Liver (tissue), 9 donors: ENCODE results near the gene BORCS5. TPM values are rescaled to one million over a fixed set of nuclear protein-coding genes. Genes with fewer than 3 reads are reported as not detected.

Source experiments
- DNase-seq: peaks from one replicate; pipeline ENCODE4 v3.0.0-alpha.2; 2017; ENCODE audit warnings: low spot score
- H3K27ac ChIP-seq, 2 donors: one replicate each; pipeline ENCODE4 v1.7.0; 2013; ENCODE audit warnings: inconsistent platforms in 2 of 2, low read length in 2 of 2, control low read depth in 1 of 2, low read depth in 1 of 2, mild to moderate bottlenecking in 1 of 2
- H3K27me3 ChIP-seq, 4 donors: one replicate each; pipeline versions ENCODE4 v1.6.1 to v1.7.0; 2013; ENCODE audit warnings: low read length in 3 of 4, inconsistent platforms in 1 of 4, mild to moderate bottlenecking in 1 of 4, moderate library complexity in 1 of 4; ENCODE audit not compliant: control insufficient read depth in 4 of 4, insufficient read depth in 4 of 4
- H3K36me3 ChIP-seq, 4 donors: one replicate each; pipeline versions ENCODE4 v1.6.1 to v1.7.0; 2013; ENCODE audit warnings: low read length in 3 of 4, mild to moderate bottlenecking in 3 of 4, low read depth in 1 of 4, moderate library complexity in 1 of 4; ENCODE audit not compliant: control insufficient read depth in 4 of 4, insufficient read depth in 3 of 4
- H3K4me1 ChIP-seq, 4 donors: one replicate each; pipeline versions ENCODE4 v1.6.1 to v1.7.0; 2013; ENCODE audit warnings: low read length in 3 of 4, mild to moderate bottlenecking in 3 of 4, moderate library complexity in 1 of 4; ENCODE audit not compliant: control insufficient read depth in 4 of 4, insufficient read depth in 4 of 4
- H3K4me3 ChIP-seq, 3 donors: one replicate each; pipeline versions ENCODE4 v1.6.1 to v1.7.0; 2013; ENCODE audit warnings: low read length in 3 of 3, control low read depth in 1 of 3, low read depth in 1 of 3, mild to moderate bottlenecking in 1 of 3
- H3K9ac ChIP-seq, 2 donors: one replicate each; pipeline ENCODE4 v1.7.0; 2013; ENCODE audit warnings: low read length in 2 of 2, mild to moderate bottlenecking in 2 of 2, moderate library complexity in 2 of 2, control low read depth in 1 of 2, low read depth in 1 of 2
- H3K9me3 ChIP-seq, 4 donors: one replicate each; pipeline versions ENCODE4 v1.6.1 to v1.7.0; 2013; ENCODE audit warnings: low read length in 3 of 4; ENCODE audit not compliant: control insufficient read depth in 4 of 4
- CTCF ChIP-seq: fragments of 150-350 bp; IDR thresholded peaks from 2 replicates; pipeline ENCODE4 v1.5.1; 2017; ENCODE audit warnings: improper control_type of control experiment, low read depth, low read length; ENCODE audit not compliant: missing input control
- EGR1 ChIP-seq, 2 donors: IDR thresholded peaks; 2 replicates each; pipeline ENCODE4 v1.6.1; 2016 to 2018; ENCODE audit warnings: antibody characterized with exemption in 2 of 2, low read depth in 2 of 2
- FOXA2 ChIP-seq: IDR thresholded peaks from 2 replicates; pipeline ENCODE4 v1.6.1; 2016; ENCODE audit warnings: antibody characterized with exemption
- GABPA ChIP-seq, 2 donors: IDR thresholded peaks in 1 of 2; conservative IDR thresholded peaks in 1 of 2; 2 replicates each; pipeline ENCODE4 v1.6.1; 2016; ENCODE audit warnings: antibody characterized with exemption in 2 of 2, mild to moderate bottlenecking in 1 of 2, moderate library complexity in 1 of 2
- HNF4G ChIP-seq: IDR thresholded peaks from 2 replicates; pipeline ENCODE4 v1.6.1; 2016; ENCODE audit warnings: antibody characterized with exemption
- JUND ChIP-seq, 2 donors: IDR thresholded peaks; 2 replicates each; pipeline ENCODE4 v1.6.1; 2016; ENCODE audit warnings: antibody characterized with exemption in 2 of 2
- MAX ChIP-seq: IDR thresholded peaks from 2 replicates; pipeline ENCODE4 v1.6.1; 2016; ENCODE audit warnings: antibody characterized with exemption
- NR2F2 ChIP-seq: IDR thresholded peaks from 2 replicates; pipeline ENCODE4 v1.6.1; 2016; ENCODE audit warnings: antibody characterized with exemption
- RXRA ChIP-seq, 2 donors: IDR thresholded peaks; 2 replicates each; pipeline ENCODE4 v1.6.1; 2017 to 2018; ENCODE audit warnings: antibody characterized with exemption in 2 of 2, mild to moderate bottlenecking in 1 of 2
- SP1 ChIP-seq: IDR thresholded peaks from 2 replicates; pipeline ENCODE4 v1.6.1; 2018; ENCODE audit warnings: antibody characterized with exemption, mild to moderate bottlenecking
- TAF1 ChIP-seq: conservative IDR thresholded peaks from 2 replicates; pipeline ENCODE4 v1.6.1; 2016; ENCODE audit warnings: antibody characterized with exemption, mild to moderate bottlenecking
- YY1 ChIP-seq: IDR thresholded peaks from 2 replicates; pipeline ENCODE4 v1.6.1; 2016; ENCODE audit warnings: antibody characterized with exemption, mild to moderate bottlenecking
- ZBTB33 ChIP-seq: IDR thresholded peaks from 2 replicates; pipeline ENCODE4 v1.6.1; 2016; ENCODE audit warnings: antibody characterized with exemption
- WGBS: extraction: QIAGEN DNeasy Blood & Tissue Kit; methylation state at CpG from one replicate; pipeline ENCODE4 v1.1.7; 2013; 5-methylcytosine and 5-hydroxymethylcytosine counted together
- polyA plus RNA-seq, 2 donors: library from polyadenylated mRNA; stranded (reverse) in 1 of 2; unstranded in 1 of 2; fragments of 200-250 nt in 1 of 2; fragments of >200 nt in 1 of 2; fragmentation: Nextera tagmentation in 1 of 2; extraction: Ambion mirVana in 1 of 2; gene quantifications; one replicate each; pipeline versions ENCODE4 v1.2.1 to v1.2.3, GENCODE V29; 2013 to 2015
- total RNA-seq, 2 donors: library from RNA; depleted of rRNA; stranded (reverse); fragments of >200 nt; gene quantifications; one replicate each; pipeline ENCODE4 v1.2.3, GENCODE V29; 2014
- TF ChIP-seq, protein P1 (sequence below): IDR thresholded peaks from 2 replicates; pipeline ENCODE4 v1.6.1; 2016; ENCODE audit warnings: antibody characterized with exemption, mild to moderate bottlenecking
- TF ChIP-seq, protein P2 (sequence below): IDR thresholded peaks from 2 replicates; pipeline ENCODE4 v1.6.1; 2016; ENCODE audit warnings: antibody characterized with exemption
- donor health status: healthy.
- donor health status: healthy.
- donor health status: healthy.
- donor health status: healthy.
- donor health status: healthy.

Gene BORCS5
- total and polyA plus RNA-seq, 4 donors, result 4.5 to 11.4 (median 8.1) TPM

DNA sequence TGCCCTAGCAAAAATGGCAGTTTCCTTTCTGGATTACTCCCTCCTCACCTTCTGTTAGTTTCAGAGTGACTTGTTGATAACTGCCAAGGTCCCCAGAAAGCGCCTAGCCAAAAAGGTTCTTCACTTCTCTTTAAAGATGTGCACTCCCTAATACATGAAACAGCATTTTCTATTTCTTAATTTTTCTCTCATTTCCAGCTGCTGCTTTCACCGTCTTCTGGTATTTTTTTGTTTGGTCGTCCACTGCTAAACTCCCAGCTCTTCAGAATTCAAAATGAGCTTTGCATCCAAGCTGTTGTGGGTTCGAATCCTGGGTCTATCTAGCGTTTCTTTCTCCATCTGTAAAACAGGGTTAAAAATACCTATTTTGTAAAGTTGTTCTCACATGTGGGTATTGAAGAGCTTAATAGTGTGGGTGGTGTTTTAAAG, 397 bp upstream of the BORCS5 start:
- peaks cover 0 to 19% (median 4%) of the 10 kb centered on the region in 4 donors for H3K4me1 ChIP-seq
- no peaks in the 10 kb centered on the region for H3K36me3 ChIP-seq
- TF ChIP-seq, protein P1, sequence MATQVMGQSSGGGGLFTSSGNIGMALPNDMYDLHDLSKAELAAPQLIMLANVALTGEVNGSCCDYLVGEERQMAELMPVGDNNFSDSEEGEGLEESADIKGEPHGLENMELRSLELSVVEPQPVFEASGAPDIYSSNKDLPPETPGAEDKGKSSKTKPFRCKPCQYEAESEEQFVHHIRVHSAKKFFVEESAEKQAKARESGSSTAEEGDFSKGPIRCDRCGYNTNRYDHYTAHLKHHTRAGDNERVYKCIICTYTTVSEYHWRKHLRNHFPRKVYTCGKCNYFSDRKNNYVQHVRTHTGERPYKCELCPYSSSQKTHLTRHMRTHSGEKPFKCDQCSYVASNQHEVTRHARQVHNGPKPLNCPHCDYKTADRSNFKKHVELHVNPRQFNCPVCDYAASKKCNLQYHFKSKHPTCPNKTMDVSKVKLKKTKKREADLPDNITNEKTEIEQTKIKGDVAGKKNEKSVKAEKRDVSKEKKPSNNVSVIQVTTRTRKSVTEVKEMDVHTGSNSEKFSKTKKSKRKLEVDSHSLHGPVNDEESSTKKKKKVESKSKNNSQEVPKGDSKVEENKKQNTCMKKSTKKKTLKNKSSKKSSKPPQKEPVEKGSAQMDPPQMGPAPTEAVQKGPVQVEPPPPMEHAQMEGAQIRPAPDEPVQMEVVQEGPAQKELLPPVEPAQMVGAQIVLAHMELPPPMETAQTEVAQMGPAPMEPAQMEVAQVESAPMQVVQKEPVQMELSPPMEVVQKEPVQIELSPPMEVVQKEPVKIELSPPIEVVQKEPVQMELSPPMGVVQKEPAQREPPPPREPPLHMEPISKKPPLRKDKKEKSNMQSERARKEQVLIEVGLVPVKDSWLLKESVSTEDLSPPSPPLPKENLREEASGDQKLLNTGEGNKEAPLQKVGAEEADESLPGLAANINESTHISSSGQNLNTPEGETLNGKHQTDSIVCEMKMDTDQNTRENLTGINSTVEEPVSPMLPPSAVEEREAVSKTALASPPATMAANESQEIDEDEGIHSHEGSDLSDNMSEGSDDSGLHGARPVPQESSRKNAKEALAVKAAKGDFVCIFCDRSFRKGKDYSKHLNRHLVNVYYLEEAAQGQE, result no peak
- TF ChIP-seq TAF1 (no peak), NR2F2 (no peak), ZBTB33 (no peak), MAX (no peak), JUND (IDR thresholded peaks at IDR 0.05) (no peak), EGR1 (IDR thresholded peaks at IDR 0.05; ENCODE audit: low read depth in 2 of 2) (no peak), HNF4G (no peak), RXRA (IDR thresholded peaks at IDR 0.05) (no peak), FOXA2 (no peak), SP1 (no peak), YY1 (no peak), CTCF (no peak), GABPA (IDR thresholded peaks at IDR 0.05 in 1 of 2, conservative IDR thresholded peaks at IDR 0.05 in 1 of 2) (no peak)
- TF ChIP-seq, protein P2, sequence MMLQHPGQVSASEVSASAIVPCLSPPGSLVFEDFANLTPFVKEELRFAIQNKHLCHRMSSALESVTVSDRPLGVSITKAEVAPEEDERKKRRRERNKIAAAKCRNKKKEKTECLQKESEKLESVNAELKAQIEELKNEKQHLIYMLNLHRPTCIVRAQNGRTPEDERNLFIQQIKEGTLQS, result no peak
- peak overlapping the region in 2 of 3 donors; percentile 72 to 77 for H3K4me3 ChIP-seq
- H3K9me3 ChIP-seq, result no peaks in the 10 kb centered on the region
- peak overlapping the region; percentile 94 to 100 for H3K27ac ChIP-seq
- H3K9ac ChIP-seq, result peak overlapping the region; percentile 27 to 55
- no peaks in the 10 kb centered on the region for H3K27me3 ChIP-seq
- DNase-seq, result no peak
- WGBS, result 41% methylated on average over 5 of the region's 5 CpGs
